Chondrocyte (in vitro differentiated cells): Measurements from ENCODE around the gene CDKN3. TPM values are rescaled to one million over a fixed set of nuclear protein-coding genes. Genes with fewer than 3 reads are reported as not detected.
"Not testable (repeated sequence)": the region's sequence is repeated elsewhere in the genome, so short reads cannot be mapped to it uniquely, and the experiment has no call there.

Experiments used
- DNase-seq: peaks from one replicate; pipeline ENCODE4 v3.0.0; 2021; ENCODE audit warnings: mixed read lengths, low spot score
- H3K27ac Mint-ChIP-seq: one replicate; pipeline ENCODE4 v1.8.0; 2021; ENCODE audit warnings: mild to moderate bottlenecking, moderate library complexity, mixed read lengths; ENCODE audit not compliant: unreplicated experiment
- H3K27me3 Mint-ChIP-seq: 2 replicates; pipeline ENCODE4 v1.8.0; 2021; ENCODE audit warnings: low read depth, mixed read lengths
- H3K36me3 Mint-ChIP-seq: 2 replicates; pipeline ENCODE4 v1.8.0; 2021; ENCODE audit warnings: low read depth, mixed read lengths
- H3K4me1 Mint-ChIP-seq: 2 replicates; pipeline ENCODE4 v1.8.0; 2021; ENCODE audit warnings: low read depth, mild to moderate bottlenecking, mixed read lengths
- H3K4me3 Mint-ChIP-seq: one replicate; pipeline ENCODE4 v1.8.0; 2021; ENCODE audit warnings: mild to moderate bottlenecking, moderate library complexity, mixed read lengths; ENCODE audit not compliant: unreplicated experiment
- H3K9me3 Mint-ChIP-seq: 2 replicates; pipeline ENCODE4 v1.8.0; 2021; ENCODE audit warnings: low read depth, mixed read lengths
- CTCF ChIP-seq: fragments of 200-600 bp; sonication (generic); IDR thresholded peaks from 2 replicates; pipeline ENCODE4 v1.5.0; 2021; ENCODE audit warnings: antibody characterized with exemption, mild to moderate bottlenecking, moderate library complexity
- total RNA-seq: library from RNA; stranded (reverse); gene quantifications from 3 replicates; pipeline ENCODE4 v1.2.1, GENCODE V29; 2021

Gene CDKN3
- total RNA-seq, 1 donor from 2014 or later: 8.9 TPM

GRCh38 chr14:54370323-54371198 lies 26.2 kb upstream of the CDKN3 start:
- no peak overlapping the region for H3K27ac Mint-ChIP-seq
- H3K36me3 Mint-ChIP-seq: no peaks in the 10 kb centered on the region
- peaks cover 14% of the 10 kb centered on the region for H3K4me1 Mint-ChIP-seq
- no peak overlapping the region for H3K4me3 Mint-ChIP-seq
- H3K27me3 Mint-ChIP-seq: no peaks in the 10 kb centered on the region
- DNase-seq: no peak
- no peak for TF ChIP-seq CTCF
- no peaks in the 10 kb centered on the region for H3K9me3 Mint-ChIP-seq

GRCh38 chr14:54374117-54374884 lies 22.5 kb upstream of the CDKN3 start:
- Mint-ChIP-seq H3K36me3 (no peaks in the 10 kb centered on the region), H3K4me1 (no peaks in the 10 kb centered on the region), H3K9me3 (no peaks in the 10 kb centered on the region), H3K27ac (no peak overlapping the region), H3K4me3 (no peak overlapping the region), H3K27me3 (peaks cover 3% of the 10 kb centered on the region)
- DNase-seq: no peak
- no peak for TF ChIP-seq CTCF

GRCh38 chr14:54377501-54377900 lies 19.3 kb upstream of the CDKN3 start:
- Mint-ChIP-seq H3K4me1 (no peaks in the 10 kb centered on the region), H3K27me3 (peaks cover 8% of the 10 kb centered on the region), H3K9me3 (peaks cover 3% of the 10 kb centered on the region), H3K27ac (no peak overlapping the region), H3K36me3 (no peaks in the 10 kb centered on the region), H3K4me3 (no peak overlapping the region)
- no peak for TF ChIP-seq CTCF
- DNase-seq: no peak

- H3K27me3 Mint-ChIP-seq, H3K4me1 Mint-ChIP-seq, H3K27ac Mint-ChIP-seq, H3K9me3 Mint-ChIP-seq, H3K4me3 Mint-ChIP-seq, H3K36me3 Mint-ChIP-seq, DNase-seq: not testable (repeated sequence)
Observed at GRCh38 chr14:54378893-54379292, 17.9 kb upstream of the CDKN3 start.

DNA sequence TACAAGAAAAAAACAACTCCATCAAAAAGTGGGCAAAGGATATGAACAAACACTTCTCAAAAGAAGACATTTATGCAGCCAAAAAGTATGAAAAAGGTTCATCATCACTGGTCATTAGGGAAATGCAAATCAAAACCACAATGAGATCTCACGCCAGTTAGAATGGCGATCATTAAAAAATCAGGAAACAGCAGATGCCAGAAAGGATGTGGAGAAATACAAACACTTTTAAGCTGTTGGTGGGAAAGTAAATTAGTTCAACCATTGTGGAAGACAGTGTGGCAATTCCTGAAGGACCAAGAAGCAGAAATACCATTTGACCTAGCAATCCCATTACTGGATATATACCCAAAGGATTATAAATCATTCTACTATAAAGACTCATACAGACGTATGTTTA lies 16.2 kb upstream of the CDKN3 start:
- H3K27ac Mint-ChIP-seq, H3K4me1 Mint-ChIP-seq, H3K9me3 Mint-ChIP-seq, H3K27me3 Mint-ChIP-seq, DNase-seq, H3K4me3 Mint-ChIP-seq, H3K36me3 Mint-ChIP-seq: not testable (repeated sequence)

DNA sequence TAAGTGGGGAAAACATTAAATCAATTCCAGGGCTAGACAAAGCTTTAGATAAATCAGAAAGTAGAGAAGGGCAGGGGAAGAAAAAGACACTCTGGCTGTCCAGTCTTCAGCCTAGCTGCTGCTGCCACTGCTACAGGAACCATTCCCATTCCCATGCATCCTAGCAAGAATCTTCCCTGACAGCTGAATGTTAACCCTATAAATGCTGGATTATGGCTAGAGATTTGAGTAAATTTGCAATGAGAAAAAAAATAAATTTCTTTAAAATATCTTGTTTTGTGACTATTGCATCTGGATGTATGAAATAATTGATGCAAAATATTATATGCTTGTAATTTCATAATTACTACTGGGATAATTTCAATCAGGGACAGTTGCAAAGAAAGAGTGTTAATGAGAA lies 15.0 kb upstream of the CDKN3 start:
- DNase-seq: no peak
- Mint-ChIP-seq H3K27me3 (peaks cover 14% of the 10 kb centered on the region), H3K9me3 (peaks cover 3% of the 10 kb centered on the region), H3K4me1 (no peaks in the 10 kb centered on the region), H3K27ac (no peak overlapping the region), H3K36me3 (no peaks in the 10 kb centered on the region), H3K4me3 (no peak overlapping the region)
- TF ChIP-seq CTCF: no peak
